ENCODE measurements around the gene LPCAT3. TPM values are rescaled to one million over a fixed set of nuclear protein-coding genes. Genes with fewer than 3 reads are reported as not detected.

Gene LPCAT3
- total RNA-seq, 1 experiment from 2014 or later = 56.6 TPM

- POLR2A ChIA-PET (ENCODE audit: low non-redundant PET) = no interaction called here
- H3K27ac ChIP-seq (ENCODE audit: low read depth, low read length, poor library complexity, severe bottlenecking) = no peak overlapping the region
- DNase-seq (ENCODE audit: low spot score) = no peak
Observed at GRCh38 chr12:6957151-6957701, 61.0 kb downstream of the LPCAT3 start.

DNA sequence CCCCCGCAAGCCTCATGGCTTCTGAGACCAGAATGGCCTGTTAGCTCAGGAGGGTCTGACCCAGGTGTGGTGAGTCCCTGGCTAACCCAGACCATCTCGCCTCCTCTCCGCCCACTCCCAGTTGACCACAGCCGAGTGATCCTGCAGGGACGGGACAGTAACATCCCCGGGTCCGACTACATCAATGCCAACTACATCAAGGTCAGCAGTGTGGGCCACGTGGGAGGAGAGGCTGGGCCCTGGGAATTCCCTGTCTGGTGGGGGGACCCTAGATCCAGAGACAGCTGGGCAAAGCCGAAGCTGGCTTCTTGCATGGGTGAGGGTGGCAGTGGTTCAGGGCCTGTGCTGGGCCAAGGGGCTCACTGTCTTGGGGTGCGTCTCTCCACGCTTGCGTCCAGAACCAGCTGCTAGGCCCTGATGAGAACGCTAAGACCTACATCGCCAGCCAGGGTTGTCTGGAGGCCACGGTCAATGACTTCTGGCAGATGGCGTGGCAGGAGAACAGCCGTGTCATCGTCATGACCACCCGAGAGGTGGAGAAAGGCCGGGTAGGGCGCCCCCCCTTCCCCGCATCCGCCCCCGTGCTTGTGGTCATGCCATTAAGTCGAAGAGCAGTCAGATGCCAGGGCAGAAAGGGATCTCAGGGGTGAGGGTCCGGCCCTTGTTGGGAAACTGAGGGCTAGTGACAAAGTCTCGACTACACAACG, 62.1 kb downstream of the LPCAT3 start:
- no TSS peak for BruUV-seq (replicated peaks)
- Histone ChIP-seq H3K27ac (ENCODE audit: low read depth, low read length, poor library complexity, severe bottlenecking) (no peak overlapping the region), H3K4me1 (ENCODE audit: insufficient read depth, low read length, poor library complexity, severe bottlenecking) (peaks cover 19% of the 10 kb centered on the region), H3K4me3 (ENCODE audit: low read depth, low read length, poor library complexity, severe bottlenecking) (no peak overlapping the region), H3K27me3 (replicated peaks; ENCODE audit: insufficient read depth, low read depth, low read length, poor library complexity) (no peaks in the 10 kb centered on the region), H3K9me3 (ENCODE audit: low read depth, low read length, poor library complexity, severe bottlenecking) (no peaks in the 10 kb centered on the region), H3K36me3 (ENCODE audit: insufficient read depth, low read length, poor library complexity, severe bottlenecking) (no peaks in the 10 kb centered on the region)
- TF ChIP-seq CTCF (conservative IDR thresholded peaks at IDR 0.05; ENCODE audit: low read depth, low read length) = no peak
- no peak for TF ChIP-seq EZH2 (IDR thresholded peaks at IDR 0.05; ENCODE audit: borderline replicate concordance, low read depth, low read length, poor library complexity, severe bottlenecking)
- POLR2A ChIA-PET (ENCODE audit: low non-redundant PET) = interaction anchor here (0.9 kb wide), 1 partner anchor 12 kb away, joined by 4 read pairs; the partner anchor contains the start of gene C12orf57
- CTCF ChIA-PET = no interaction called here
- no peak for DNase-seq (ENCODE audit: low spot score)
- intact Hi-C loops (cut with micrococcal nuclease; ENCODE audit: unreplicated experiment) = no loop called here

More at GRCh38 chr12:6957151-6957701, 61.0 kb downstream of the LPCAT3 start:
- no peaks in the 10 kb centered on the region for H3K27me3 ChIP-seq (replicated peaks; ENCODE audit: insufficient read depth, low read depth, low read length, poor library complexity)
- peaks cover 30% of the 10 kb centered on the region for H3K4me1 ChIP-seq (ENCODE audit: insufficient read depth, low read length, poor library complexity, severe bottlenecking)
- no peak for TF ChIP-seq EZH2 (IDR thresholded peaks at IDR 0.05; ENCODE audit: borderline replicate concordance, low read depth, low read length, poor library complexity, severe bottlenecking)
- TF ChIP-seq CTCF (conservative IDR thresholded peaks at IDR 0.05; ENCODE audit: low read depth, low read length) = no peak
- CTCF ChIA-PET = no interaction called here
- intact Hi-C loops (cut with micrococcal nuclease; ENCODE audit: unreplicated experiment) = no loop called here
- H3K9me3 ChIP-seq (ENCODE audit: low read depth, low read length, poor library complexity, severe bottlenecking) = no peaks in the 10 kb centered on the region
- BruUV-seq (replicated peaks) = no TSS peak
- no peak overlapping the region for H3K4me3 ChIP-seq (ENCODE audit: low read depth, low read length, poor library complexity, severe bottlenecking)
- H3K36me3 ChIP-seq (ENCODE audit: insufficient read depth, low read length, poor library complexity, severe bottlenecking) = no peaks in the 10 kb centered on the region

DNA sequence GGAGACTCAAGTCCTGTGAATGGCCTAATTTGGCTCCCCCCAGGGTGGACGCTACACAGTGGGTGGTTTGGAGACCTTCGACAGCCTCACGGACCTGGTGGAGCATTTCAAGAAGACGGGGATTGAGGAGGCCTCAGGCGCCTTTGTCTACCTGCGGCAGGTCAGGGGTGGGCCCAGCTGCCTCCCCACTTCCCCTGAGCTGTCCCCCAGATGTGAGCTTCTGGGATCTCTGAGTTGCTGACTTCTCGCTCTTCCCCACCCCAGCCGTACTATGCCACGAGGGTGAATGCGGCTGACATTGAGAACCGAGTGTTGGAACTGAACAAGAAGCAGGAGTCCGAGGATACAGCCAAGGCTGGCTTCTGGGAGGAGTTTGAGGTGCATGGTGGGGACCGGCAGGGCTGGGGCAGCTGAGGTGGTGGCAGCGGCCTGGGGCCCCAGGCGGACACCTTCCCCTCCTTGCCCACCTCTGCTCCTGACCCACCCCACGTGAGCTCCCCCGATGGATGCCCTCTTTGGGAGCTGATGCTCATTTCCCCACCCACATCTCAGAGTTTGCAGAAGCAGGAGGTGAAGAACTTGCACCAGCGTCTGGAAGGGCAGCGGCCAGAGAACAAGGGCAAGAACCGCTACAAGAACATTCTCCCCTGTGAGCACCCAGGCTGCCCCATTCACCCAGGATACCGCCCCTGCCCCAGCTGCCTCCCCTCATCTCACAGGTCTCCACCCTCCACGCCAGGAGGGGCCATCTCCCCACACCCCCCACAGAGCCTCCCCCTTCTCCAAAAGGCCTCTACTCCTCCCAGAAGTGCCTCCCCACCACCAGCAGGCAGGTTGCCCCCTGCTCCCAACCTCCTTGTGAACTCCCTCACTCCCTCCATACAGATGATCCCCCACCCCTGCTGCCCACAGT, 62.9 kb downstream of the LPCAT3 start:
- Histone ChIP-seq H3K4me1 (ENCODE audit: insufficient read depth, low read length, poor library complexity, severe bottlenecking) (peaks cover 13% of the 10 kb centered on the region), H3K27ac (ENCODE audit: low read depth, low read length, poor library complexity, severe bottlenecking) (no peak overlapping the region), H3K4me3 (ENCODE audit: low read depth, low read length, poor library complexity, severe bottlenecking) (no peak overlapping the region), H3K27me3 (replicated peaks; ENCODE audit: insufficient read depth, low read depth, low read length, poor library complexity) (no peaks in the 10 kb centered on the region), H3K36me3 (ENCODE audit: insufficient read depth, low read length, poor library complexity, severe bottlenecking) (no peaks in the 10 kb centered on the region), H3K9me3 (ENCODE audit: low read depth, low read length, poor library complexity, severe bottlenecking) (no peaks in the 10 kb centered on the region)
- ChIA-PET CTCF (no interaction called here), POLR2A (ENCODE audit: low non-redundant PET) (interaction anchor here (0.9 kb wide), 1 partner anchor 11 kb away, joined by 4 read pairs; the partner anchor contains the start of gene C12orf57)
- TF ChIP-seq EZH2 (IDR thresholded peaks at IDR 0.05; ENCODE audit: borderline replicate concordance, low read depth, low read length, poor library complexity, severe bottlenecking) (no peak), CTCF (conservative IDR thresholded peaks at IDR 0.05; ENCODE audit: low read depth, low read length) (no peak)
- BruUV-seq (replicated peaks) = no TSS peak
- intact Hi-C loops (cut with micrococcal nuclease; ENCODE audit: unreplicated experiment) = no loop called here
- no peak for DNase-seq (ENCODE audit: low spot score)
